NCI-H128 (cell line): ENCODE results near the gene ACER2.
"Not testable (repeated sequence)": the region's sequence is repeated elsewhere in the genome, so short reads cannot be mapped to it uniquely, and the experiment has no call there.

Experiments used
- DNase-seq: peaks from one replicate; lab custom pipeline; 2025; ENCODE audit not compliant: unreplicated experiment; lab: John Stamatoyannopoulos, UW

The ACER2 gene

DNA sequence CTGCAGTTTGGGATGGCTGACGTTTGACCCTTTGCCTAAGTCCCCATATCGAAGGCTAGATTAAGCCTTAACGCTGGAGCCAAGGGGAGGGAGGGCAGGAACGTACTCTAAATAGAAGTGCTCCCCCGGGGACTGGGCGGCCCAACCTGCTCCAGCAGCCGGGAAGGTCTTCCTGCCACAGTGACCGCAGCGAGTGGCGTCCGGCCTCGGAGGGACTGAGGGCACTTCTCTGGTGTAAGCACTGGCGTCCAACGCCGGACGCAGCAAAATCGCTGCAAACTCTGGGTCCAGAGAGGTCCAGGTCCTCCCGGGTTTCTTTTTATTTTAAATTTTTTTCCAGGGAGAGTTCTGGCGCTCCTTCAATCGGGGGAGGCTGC, 505 bp upstream of the ACER2 start:
- no peak for DNase-seq

- no peak for DNase-seq
These were observed 789 bp downstream of the ACER2 start for GRCh38 chr9:19409401-19410194.

DNA sequence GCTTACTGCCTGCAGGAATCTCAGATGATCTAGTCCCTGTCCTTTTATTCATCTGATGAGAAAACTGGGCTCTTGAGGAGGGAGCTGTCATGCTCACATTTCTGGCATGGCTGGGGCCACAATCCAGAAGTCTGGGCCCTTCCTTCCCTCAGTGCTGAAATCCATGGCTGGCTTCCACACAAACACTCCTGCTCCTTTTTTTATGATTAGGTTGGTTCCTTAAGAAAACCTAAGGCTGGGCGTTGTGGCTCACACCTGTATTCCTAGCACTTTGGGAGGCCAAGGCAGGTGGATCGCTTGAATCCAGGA, 1.3 kb downstream of the ACER2 start:
- DNase-seq: no peak

- no peak for DNase-seq
These were observed 1.8 kb downstream of the ACER2 start for GRCh38 chr9:19410594-19410993.

GRCh38 chr9:19411316-19411715, 2.5 kb downstream of the ACER2 start:
- no peak for DNase-seq

GRCh38 chr9:19413456-19413855, 4.6 kb downstream of the ACER2 start:
- not testable (repeated sequence) for DNase-seq

GRCh38 chr9:19416143-19416542, 7.3 kb downstream of the ACER2 start:
- DNase-seq: no peak

- no peak for DNase-seq
These were observed 12.1 kb downstream of the ACER2 start for GRCh38 chr9:19420877-19421276.

- DNase-seq: no peak
These were observed 14.4 kb downstream of the ACER2 start for GRCh38 chr9:19423163-19423562.

- no peak for DNase-seq
These were observed 15.5 kb downstream of the ACER2 start for GRCh38 chr9:19424176-19424779.

DNA sequence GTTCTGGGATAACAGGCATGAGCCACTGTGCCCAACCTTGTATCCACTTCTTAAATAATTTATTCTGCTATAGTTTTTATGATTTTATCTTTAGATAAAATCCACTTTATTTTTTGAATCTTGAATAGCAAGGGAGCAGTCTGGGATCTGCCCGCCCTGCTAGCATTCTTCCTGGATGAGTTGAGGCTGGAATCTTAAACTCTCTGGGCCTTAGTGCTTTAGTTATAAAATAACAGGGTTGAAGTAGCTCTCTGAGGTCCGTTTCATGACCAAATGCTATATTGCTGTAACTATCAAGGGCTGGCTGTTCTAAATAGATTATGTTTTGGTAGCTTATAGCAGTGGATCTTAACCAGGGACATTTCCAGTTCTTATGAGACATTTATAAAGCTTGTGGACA, 20.8 kb downstream of the ACER2 start:
- no peak for DNase-seq

DNA sequence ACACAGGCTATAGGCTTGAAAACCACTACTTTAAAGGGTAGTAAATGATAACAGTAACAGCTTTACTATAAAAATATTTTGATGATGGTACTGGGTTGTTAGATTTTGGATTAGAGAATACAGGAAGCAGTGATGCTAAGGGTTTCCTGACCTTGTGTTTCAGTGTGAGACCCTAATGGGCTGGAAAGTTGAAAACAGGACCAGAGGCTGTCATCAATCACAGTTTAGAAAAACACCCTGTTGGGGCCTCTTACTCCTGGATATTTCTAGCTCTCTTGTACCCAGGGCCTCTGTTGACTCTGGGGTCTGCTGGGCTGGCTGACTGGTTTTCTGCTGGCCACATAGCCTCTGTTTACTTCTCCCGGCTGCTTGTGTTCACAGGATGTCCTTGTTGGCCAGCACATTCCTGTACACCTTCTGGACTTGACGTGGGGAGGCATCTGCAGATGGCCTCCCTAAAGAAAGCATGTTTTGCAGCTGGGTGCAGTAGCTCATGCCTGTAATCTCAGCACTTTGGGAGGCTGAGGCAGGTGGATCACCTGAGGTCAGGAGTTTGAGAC, 21.5 kb downstream of the ACER2 start:
- no peak for DNase-seq

- no peak for DNase-seq
These were observed 22.8 kb downstream of the ACER2 start for GRCh38 chr9:19431361-19432171.

GRCh38 chr9:19432473-19432872, 23.7 kb downstream of the ACER2 start:
- no peak for DNase-seq

DNA sequence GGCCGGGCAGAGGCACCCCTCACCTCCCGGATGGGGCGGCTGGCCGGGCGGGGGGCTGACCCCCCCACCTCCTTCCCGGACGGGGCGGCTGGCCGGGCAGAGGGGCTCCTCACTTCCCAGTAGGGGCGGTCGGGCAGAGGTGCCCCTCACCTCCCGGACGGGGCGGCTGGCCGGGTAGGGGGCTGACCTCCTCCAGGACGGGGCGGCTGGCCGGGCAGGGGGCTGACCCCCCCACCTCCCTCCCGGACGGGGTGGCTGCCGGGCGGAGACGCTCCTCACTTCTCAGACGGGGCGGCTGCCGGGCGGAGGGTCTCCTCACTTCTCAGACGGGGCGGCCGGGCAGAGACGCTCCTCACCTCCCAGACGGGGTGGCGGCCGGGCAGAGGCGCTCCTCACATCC, 24.9 kb downstream of the ACER2 start:
- not testable (repeated sequence) for DNase-seq

GRCh38 chr9:19440376-19440775, 31.6 kb downstream of the ACER2 start:
- DNase-seq: no peak

DNA sequence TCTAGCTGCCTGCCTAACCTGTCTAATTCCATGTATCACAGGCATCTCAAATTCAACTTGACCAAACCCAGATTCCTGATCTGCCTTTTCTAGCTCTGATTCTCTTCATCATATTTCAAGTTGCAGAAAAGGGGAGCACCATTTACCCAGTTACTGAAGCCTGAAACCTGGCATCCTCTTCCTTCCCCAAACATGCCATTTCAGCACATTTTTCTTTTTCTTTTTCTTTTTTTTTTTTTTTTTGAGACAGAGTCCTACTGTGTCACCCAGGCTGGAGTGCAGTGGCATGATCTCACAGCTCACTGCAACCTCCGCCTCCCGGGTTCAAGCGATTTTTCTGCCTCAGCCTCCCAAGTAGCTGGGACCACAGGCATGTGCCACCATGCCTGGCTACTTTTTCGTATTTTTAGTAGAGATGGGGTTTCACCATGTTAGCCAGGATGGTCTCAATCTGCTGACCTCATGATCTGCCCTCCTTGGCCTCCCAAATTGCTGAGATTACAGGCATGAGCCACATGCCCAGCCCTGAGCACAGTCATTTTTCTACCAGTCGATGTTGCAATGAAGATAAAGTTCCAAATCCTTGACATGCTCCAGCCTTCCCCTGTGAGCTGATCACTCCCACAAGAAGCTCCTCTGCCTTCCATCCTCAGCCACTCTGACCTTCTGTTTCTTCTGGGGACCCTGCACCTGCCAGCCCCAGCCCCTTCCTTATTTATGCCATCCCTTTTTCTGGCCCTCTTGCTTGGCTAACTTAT, 32.2 kb downstream of the ACER2 start:
- DNase-seq: no peak

GRCh38 chr9:19441730-19442129, 32.9 kb downstream of the ACER2 start:
- no peak for DNase-seq

DNA sequence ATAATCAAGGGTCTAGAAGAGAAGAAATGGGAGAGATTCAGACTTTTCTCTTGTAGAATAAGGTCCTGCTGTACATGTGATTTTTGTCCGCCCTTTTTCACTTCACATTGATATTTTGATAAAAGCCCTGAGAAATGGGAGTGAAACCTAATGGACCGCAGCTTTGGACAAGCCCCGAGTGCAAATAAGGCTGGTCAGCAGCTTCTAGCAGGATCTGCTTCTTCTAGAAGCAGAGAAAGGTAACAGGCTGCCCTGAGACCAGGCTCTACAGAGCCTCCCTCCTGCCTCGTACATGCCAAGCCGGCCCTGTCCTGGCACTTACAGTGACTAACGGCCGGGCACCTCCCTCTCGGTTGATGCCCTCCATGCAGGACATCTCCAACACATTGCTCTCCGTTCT, 33.4 kb downstream of the ACER2 start:
- no peak for DNase-seq

DNA sequence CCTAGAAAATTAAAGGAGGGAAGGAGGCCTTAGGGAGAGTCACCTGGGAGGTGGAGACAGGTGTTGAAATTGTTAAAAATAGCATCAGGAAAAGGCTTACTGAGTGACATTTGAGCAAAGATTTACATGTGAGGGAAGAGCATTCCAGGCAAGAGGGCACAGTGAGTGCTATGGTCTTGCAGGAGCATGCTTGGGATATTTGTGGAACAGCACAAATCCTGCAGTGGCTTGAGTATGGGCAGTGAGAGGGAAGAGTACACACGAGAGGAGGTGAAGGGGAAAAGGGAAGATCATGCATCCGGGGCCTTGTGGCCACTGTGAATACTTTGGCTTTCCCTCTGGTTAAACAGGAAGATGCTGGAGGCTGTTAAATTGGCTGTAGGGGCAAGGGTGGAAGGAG, 36.6 kb downstream of the ACER2 start:
- DNase-seq: no peak

GRCh38 chr9:19446361-19446861, 37.6 kb downstream of the ACER2 start:
- no peak for DNase-seq
